ENCODE results near the gene RIBC1. TPM values are rescaled to one million over a fixed set of nuclear protein-coding genes. Genes with fewer than 3 reads are reported as not detected.
A peak's percentile ranks its signal among the peaks of the same experiment; 100 is the strongest.

RIBC1 gene
- total RNA-seq, 2 experiments from 2014 or later = 2.5 to 2.6 TPM

GRCh38 chrX:53421772-53422085 is 944 bp upstream of the RIBC1 start:
- ChIA-PET POLR2A (interaction anchor here (0.6 to 2.2 kb wide), 11 partner anchors 11 to 1108 kb away, joined by 3 to 17 read pairs (median 10); partner anchors contain the start of genes GNL3L, KDM5C, PHF8 and TSPYL2), CTCF (interaction anchor here (0.5 to 2.5 kb wide), 4 partner anchors 14 to 108 kb away, joined by 3 to 19 read pairs (median 6); no protein-coding TSS in a partner anchor)
- Histone ChIP-seq H3K36me3 (ENCODE audit: insufficient read depth, low read length) (peaks cover 3% of the 10 kb centered on the region), H3K4me1 (ENCODE audit: insufficient read depth, low read length) (peaks cover 34% of the 10 kb centered on the region), H3K9me3 (ENCODE audit: control insufficient read depth in 1 of 2, insufficient read depth in 1 of 2, low read length in 2 of 2) (no peaks in the 10 kb centered on the region), H3K27me3 (ENCODE audit: control insufficient read depth in 1 of 2, insufficient read depth in 2 of 2, low read length in 2 of 2) (no peaks in the 10 kb centered on the region), H3K4me3 (ENCODE audit: low read length) (peak overlapping the region; percentile 93), H3K27ac (ENCODE audit: low read depth in 1 of 2, low read length in 2 of 2) (peak overlapping the region; percentile 90 to 98)
- DNase-seq (no peak), ATAC-seq (ENCODE audit: poor library complexity) (peak; percentile 16)
- Mint-ChIP-seq H3K27me3 (no peaks in the 10 kb centered on the region), H3K4me3 (peak overlapping the region; percentile 99), H3K27ac (peak overlapping the region; percentile 90), H3K9me3 (no peaks in the 10 kb centered on the region), H3K36me3 (ENCODE audit: low read depth) (peaks cover 17% of the 10 kb centered on the region), H3K4me1 (ENCODE audit: low read depth) (peaks cover 28% of the 10 kb centered on the region)
- no peak for TF ChIP-seq CTCF (IDR thresholded peaks at IDR 0.05)
- intact Hi-C loops (cut with DNase I, micrococcal nuclease) = loop anchor here (2.0 to 10.0 kb wide), 5 partner anchors 13 to 1386 kb away; partner anchors contain the start of genes HSD17B10 (in 1 of the 2), HUWE1 (in 1 of the 2), KDM5C (in 1 of the 2) and MAGED2 (in 1 of the 2)

- H3K27me3 Mint-ChIP-seq = no peaks in the 10 kb centered on the region
- intact Hi-C loops (cut with DNase I, micrococcal nuclease) = loop anchor here (2.0 to 10.0 kb wide), 4 partner anchors 197 to 1385 kb away; partner anchors contain the start of genes HUWE1 (in 1 of the 2), KDM5C (in 1 of the 2) and MAGED2 (in 1 of the 2)
- peaks cover 17% of the 10 kb centered on the region for H3K36me3 Mint-ChIP-seq (ENCODE audit: low read depth)
Observed at GRCh38 chrX:53422086-53422860, 400 bp upstream of the RIBC1 start, which contains the start of gene SMC1A. TSS of gene SMC1A (minus strand) at chrX:53422654. CDS start at chrX:53422600, 54 bp downstream.

More at GRCh38 chrX:53422086-53422860, 400 bp upstream of the RIBC1 start, which contains the start of gene SMC1A:
- Histone ChIP-seq H3K9me3 (ENCODE audit: control insufficient read depth in 1 of 2, insufficient read depth in 1 of 2, low read length in 2 of 2) (no peaks in the 10 kb centered on the region), H3K27me3 (ENCODE audit: control insufficient read depth in 1 of 2, insufficient read depth in 2 of 2, low read length in 2 of 2) (no peaks in the 10 kb centered on the region), H3K4me1 (ENCODE audit: insufficient read depth, low read length) (peaks cover 34% of the 10 kb centered on the region), H3K4me3 (ENCODE audit: low read length) (peak within 1 kb of the TSS; percentile 93), H3K36me3 (ENCODE audit: insufficient read depth, low read length) (no peaks in the 10 kb centered on the region), H3K27ac (ENCODE audit: low read depth in 1 of 2, low read length in 2 of 2) (peak within 1 kb of the TSS; percentile 90 to 98)
- TF ChIP-seq CTCF (IDR thresholded peaks at IDR 0.05) = no peak
- H3K4me3 Mint-ChIP-seq = peak within 1 kb of the TSS; percentile 99
- peak within 1 kb of the TSS; percentile 90 for H3K27ac Mint-ChIP-seq
- peak; percentile 85 to 99 (median 95) for DNase-seq
- POLR2A ChIA-PET = interaction anchor here (0.6 to 2.2 kb wide), 14 partner anchors 8 to 1108 kb away, joined by 3 to 17 read pairs (median 6); partner anchors contain the start of genes FAM120C, GNL3L, KDM5C and PHF8
- peak; percentile 87 for ATAC-seq (ENCODE audit: poor library complexity)
- H3K4me1 Mint-ChIP-seq (ENCODE audit: low read depth) = peaks cover 28% of the 10 kb centered on the region
- CTCF ChIA-PET = interaction anchor here (0.5 to 2.5 kb wide), 5 partner anchors 13 to 178 kb away, joined by 3 to 19 read pairs (median 4); no protein-coding TSS in a partner anchor
- no peaks in the 10 kb centered on the region for H3K9me3 Mint-ChIP-seq
